Astrocyte (in vitro differentiated cells and primary cell): ENCODE measurements around the gene PLEKHA6. TPM values are rescaled to one million over a fixed set of nuclear protein-coding genes. Genes with fewer than 3 reads are reported as not detected.

ENCODE experiments used
- DNase-seq: peaks from one replicate; pipeline ENCODE4 v3.0.0-alpha.2; 2010; ENCODE audit warnings: low read depth
- FAIRE-seq: peaks from 2 replicates; lab custom pipeline; 2011; peaks lifted over from hg19 to GRCh38; lab: Jason Lieb, UNC
- H2AFZ ChIP-seq: 2 replicates; pipeline ENCODE4 v1.6.0; 2012; ENCODE audit warnings: low read depth, low read length, inconsistent platforms
- H3K27ac ChIP-seq: 2 replicates; pipeline ENCODE4 v1.5.1; 2011; ENCODE audit warnings: low read depth, low read length, inconsistent platforms
- H3K27me3 ChIP-seq: 2 replicates; pipeline ENCODE4 v1.6.0; 2011; ENCODE audit warnings: low read length, inconsistent platforms; ENCODE audit not compliant: insufficient read depth
- H3K36me3 ChIP-seq: 2 replicates; pipeline ENCODE4 v1.5.1; 2011; ENCODE audit warnings: low read length, inconsistent platforms; ENCODE audit not compliant: insufficient read depth
- H3K4me1 ChIP-seq: 2 replicates; pipeline ENCODE4 v1.5.1; 2011; ENCODE audit warnings: low read length, inconsistent platforms; ENCODE audit not compliant: insufficient read depth
- H3K4me2 ChIP-seq: 2 replicates; pipeline ENCODE4 v1.6.0; 2012; ENCODE audit warnings: low read length, inconsistent platforms
- H3K4me3 ChIP-seq: 2 replicates; pipeline ENCODE4 v1.5.1; 2011; ENCODE audit warnings: low read depth, mild to moderate bottlenecking, low read length, inconsistent platforms; ENCODE audit not compliant: insufficient read depth
- H3K79me2 ChIP-seq: 2 replicates; pipeline ENCODE4 v1.6.0; 2012; ENCODE audit warnings: mild to moderate bottlenecking, low read length, inconsistent platforms; ENCODE audit not compliant: insufficient read depth
- H3K9ac ChIP-seq: 2 replicates; pipeline ENCODE4 v1.6.0; 2012; ENCODE audit warnings: mild to moderate bottlenecking, low read length, inconsistent platforms
- H3K9me3 ChIP-seq: 2 replicates; pipeline ENCODE4 v1.5.1; 2012; ENCODE audit warnings: low read depth, mild to moderate bottlenecking, low read length, inconsistent platforms; ENCODE audit not compliant: insufficient read depth
- H4K20me1 ChIP-seq: 2 replicates; pipeline ENCODE4 v1.6.0; 2012; ENCODE audit warnings: low read length, inconsistent platforms; ENCODE audit not compliant: insufficient read depth
- H3K27ac Mint-ChIP-seq: one replicate; pipeline ENCODE4 v1.8.0; 2021; ENCODE audit warnings: mild to moderate bottlenecking, mixed read lengths; ENCODE audit not compliant: unreplicated experiment
- H3K27me3 Mint-ChIP-seq: one replicate; pipeline ENCODE4 v1.8.0; 2021; ENCODE audit warnings: low read depth, mixed read lengths; ENCODE audit not compliant: unreplicated experiment
- H3K36me3 Mint-ChIP-seq: one replicate; pipeline ENCODE4 v1.8.0; 2021; ENCODE audit warnings: low read depth, mixed read lengths; ENCODE audit not compliant: unreplicated experiment
- H3K4me1 Mint-ChIP-seq: one replicate; pipeline ENCODE4 v1.8.0; 2021; ENCODE audit warnings: low read depth, mixed read lengths; ENCODE audit not compliant: unreplicated experiment
- H3K4me3 Mint-ChIP-seq: one replicate; pipeline ENCODE4 v1.8.0; 2021; ENCODE audit warnings: mild to moderate bottlenecking, moderate library complexity, mixed read lengths; ENCODE audit not compliant: unreplicated experiment
- H3K9me3 Mint-ChIP-seq: one replicate; pipeline ENCODE4 v1.8.0; 2021; ENCODE audit warnings: mild to moderate bottlenecking, mixed read lengths; ENCODE audit not compliant: unreplicated experiment
- EZH2 ChIP-seq: IDR thresholded peaks from 2 replicates; pipeline ENCODE4 v1.6.1; 2012; ENCODE audit warnings: mild to moderate bottlenecking, low read length, inconsistent platforms; ENCODE audit not compliant: insufficient read depth
- total RNA-seq: library from RNA; stranded (reverse); gene quantifications from 2 replicates; pipeline ENCODE4 v1.2.1, GENCODE V29; 2021
- TF ChIP-seq, protein P1 (sequence below): IDR thresholded peaks from 2 replicates; pipeline ENCODE4 v1.5.1; 2011; ENCODE audit warnings: low read depth, mild to moderate bottlenecking, inconsistent platforms, low read length, moderate library complexity; ENCODE audit not compliant: insufficient read depth

The PLEKHA6 gene
- total RNA-seq, 1 donor from 2014 or later, result 1.5 TPM

DNA sequence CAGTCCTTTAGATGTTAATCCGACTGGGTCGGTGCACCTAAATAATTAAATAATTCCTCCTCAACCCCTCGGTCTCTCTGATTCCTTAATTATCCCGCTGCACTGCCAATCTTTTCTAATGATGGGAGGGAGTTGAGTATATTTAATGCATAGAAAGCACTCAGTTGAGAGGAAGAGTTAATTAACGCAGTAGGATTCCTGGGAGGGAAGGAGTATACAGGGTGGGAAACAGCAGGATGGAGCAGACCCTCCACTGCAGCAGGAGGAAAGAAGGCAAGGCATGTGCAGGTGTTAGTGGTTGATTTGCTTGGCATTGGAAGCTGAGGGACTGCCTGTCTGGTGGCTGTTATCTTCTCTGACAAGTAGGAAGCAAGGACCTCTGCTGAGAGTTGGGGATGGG is 183.7 kb downstream of the PLEKHA6 start:
- Mint-ChIP-seq H3K4me1 (no peaks in the 10 kb centered on the region), H3K36me3 (no peaks in the 10 kb centered on the region), H3K27ac (no peak overlapping the region), H3K9me3 (peaks cover 4% of the 10 kb centered on the region), H3K4me3 (no peak overlapping the region), H3K27me3 (peaks cover 15% of the 10 kb centered on the region)
- no peak overlapping the region for H3K4me3 ChIP-seq
- DNase-seq (no peak), FAIRE-seq (no peak)
- no peaks in the 10 kb centered on the region for H4K20me1 ChIP-seq
- H3K4me2 ChIP-seq, result no peak overlapping the region
- H3K4me1 ChIP-seq, result peaks cover 13% of the 10 kb centered on the region
- TF ChIP-seq, protein P1, sequence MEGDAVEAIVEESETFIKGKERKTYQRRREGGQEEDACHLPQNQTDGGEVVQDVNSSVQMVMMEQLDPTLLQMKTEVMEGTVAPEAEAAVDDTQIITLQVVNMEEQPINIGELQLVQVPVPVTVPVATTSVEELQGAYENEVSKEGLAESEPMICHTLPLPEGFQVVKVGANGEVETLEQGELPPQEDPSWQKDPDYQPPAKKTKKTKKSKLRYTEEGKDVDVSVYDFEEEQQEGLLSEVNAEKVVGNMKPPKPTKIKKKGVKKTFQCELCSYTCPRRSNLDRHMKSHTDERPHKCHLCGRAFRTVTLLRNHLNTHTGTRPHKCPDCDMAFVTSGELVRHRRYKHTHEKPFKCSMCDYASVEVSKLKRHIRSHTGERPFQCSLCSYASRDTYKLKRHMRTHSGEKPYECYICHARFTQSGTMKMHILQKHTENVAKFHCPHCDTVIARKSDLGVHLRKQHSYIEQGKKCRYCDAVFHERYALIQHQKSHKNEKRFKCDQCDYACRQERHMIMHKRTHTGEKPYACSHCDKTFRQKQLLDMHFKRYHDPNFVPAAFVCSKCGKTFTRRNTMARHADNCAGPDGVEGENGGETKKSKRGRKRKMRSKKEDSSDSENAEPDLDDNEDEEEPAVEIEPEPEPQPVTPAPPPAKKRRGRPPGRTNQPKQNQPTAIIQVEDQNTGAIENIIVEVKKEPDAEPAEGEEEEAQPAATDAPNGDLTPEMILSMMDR, result no peak
- no peak for TF ChIP-seq EZH2
- H3K9me3 ChIP-seq, result no peaks in the 10 kb centered on the region
- H3K9ac ChIP-seq, result no peak overlapping the region
- no peaks in the 10 kb centered on the region for H3K36me3 ChIP-seq
- H3K79me2 ChIP-seq, result no peaks in the 10 kb centered on the region
- no peak overlapping the region for H2AFZ ChIP-seq
- H3K27ac ChIP-seq, result no peak overlapping the region
- H3K27me3 ChIP-seq, result no peaks in the 10 kb centered on the region

DNA sequence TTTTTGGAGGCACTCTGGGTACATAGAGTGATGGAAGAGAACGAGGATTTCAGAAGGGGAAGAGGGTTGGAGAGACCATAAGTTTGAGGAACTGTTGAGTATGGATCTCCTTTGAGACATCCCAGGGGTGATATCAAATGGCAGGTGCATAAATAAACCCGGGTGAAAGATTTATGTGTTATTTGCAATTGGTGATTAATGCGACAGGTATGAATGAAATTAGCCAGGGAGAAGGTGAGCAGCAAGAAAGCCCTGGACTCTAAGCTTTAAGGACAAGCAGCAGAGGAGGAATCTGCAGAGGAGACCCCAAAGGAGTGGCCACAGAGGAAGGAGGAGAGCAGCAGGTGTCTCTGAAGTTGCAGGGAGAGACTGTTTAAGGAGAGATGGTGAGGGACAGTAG is 184.8 kb downstream of the PLEKHA6 start:
- Mint-ChIP-seq H3K4me3 (no peak overlapping the region), H3K9me3 (peaks cover 4% of the 10 kb centered on the region), H3K27ac (no peak overlapping the region), H3K4me1 (no peaks in the 10 kb centered on the region), H3K27me3 (peaks cover 4% of the 10 kb centered on the region), H3K36me3 (no peaks in the 10 kb centered on the region)
- peaks cover 13% of the 10 kb centered on the region for H3K4me1 ChIP-seq
- TF ChIP-seq, protein P1, result no peak
- TF ChIP-seq EZH2, result no peak
- no peak overlapping the region for H3K4me3 ChIP-seq
- peaks cover 5% of the 10 kb centered on the region for H3K9me3 ChIP-seq
- DNase-seq, result no peak
- no peaks in the 10 kb centered on the region for H4K20me1 ChIP-seq
- H3K27ac ChIP-seq, result no peak overlapping the region
- no peak overlapping the region for H3K4me2 ChIP-seq
- H3K9ac ChIP-seq, result no peak overlapping the region
- no peaks in the 10 kb centered on the region for H3K79me2 ChIP-seq
- H3K36me3 ChIP-seq, result no peaks in the 10 kb centered on the region
- FAIRE-seq, result no peak
- H2AFZ ChIP-seq, result no peak overlapping the region
- no peaks in the 10 kb centered on the region for H3K27me3 ChIP-seq

DNA sequence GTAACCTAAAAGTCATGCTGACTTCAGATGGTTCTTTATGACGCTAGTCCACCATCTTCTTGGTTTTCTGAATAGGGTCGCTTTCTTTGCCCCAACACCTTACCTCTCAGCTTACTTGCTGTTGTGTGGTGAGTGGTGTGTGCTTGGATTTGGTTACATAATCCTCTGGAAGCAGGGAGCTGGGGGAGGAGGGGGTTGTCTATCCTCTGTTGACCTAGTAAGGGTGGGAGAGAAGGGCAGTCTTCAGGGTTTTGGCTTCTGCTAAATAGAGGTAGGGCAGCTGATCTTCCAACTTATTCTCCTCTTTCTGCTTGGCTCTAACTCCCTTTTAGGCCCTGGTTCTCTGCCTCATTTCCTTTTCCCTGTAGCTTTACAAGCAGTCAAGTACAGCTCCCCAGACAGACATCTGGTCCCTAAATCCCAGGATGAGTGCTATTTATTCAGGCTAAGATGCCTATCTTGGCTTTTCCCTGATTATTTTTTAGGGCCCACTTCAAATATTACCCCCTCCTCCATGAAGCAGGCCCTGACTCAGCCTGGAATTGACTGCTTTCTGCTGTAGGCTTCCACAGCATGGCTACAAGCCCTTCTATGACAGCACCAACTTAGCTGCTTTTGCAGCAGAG is 187.2 kb downstream of the PLEKHA6 start:
- H3K27me3 ChIP-seq, result no peaks in the 10 kb centered on the region
- no peaks in the 10 kb centered on the region for H3K36me3 ChIP-seq
- FAIRE-seq, result no peak
- DNase-seq, result no peak
- H2AFZ ChIP-seq, result no peak overlapping the region
- TF ChIP-seq EZH2, result no peak
- TF ChIP-seq, protein P1, result no peak
- no peak overlapping the region for H3K9ac ChIP-seq
- no peak overlapping the region for H3K4me3 ChIP-seq
- Mint-ChIP-seq H3K4me1 (no peaks in the 10 kb centered on the region), H3K36me3 (no peaks in the 10 kb centered on the region), H3K4me3 (no peak overlapping the region), H3K9me3 (peaks cover 6% of the 10 kb centered on the region), H3K27ac (no peak overlapping the region), H3K27me3 (peaks cover 4% of the 10 kb centered on the region)
- H3K27ac ChIP-seq, result peak overlapping the region; percentile 17
- H3K4me2 ChIP-seq, result no peak overlapping the region
- no peaks in the 10 kb centered on the region for H3K79me2 ChIP-seq
- peaks cover 10% of the 10 kb centered on the region for H3K9me3 ChIP-seq
- no peaks in the 10 kb centered on the region for H4K20me1 ChIP-seq
- H3K4me1 ChIP-seq, result peaks cover 13% of the 10 kb centered on the region
